ENCODE data around the gene TXNDC5.

DNA sequence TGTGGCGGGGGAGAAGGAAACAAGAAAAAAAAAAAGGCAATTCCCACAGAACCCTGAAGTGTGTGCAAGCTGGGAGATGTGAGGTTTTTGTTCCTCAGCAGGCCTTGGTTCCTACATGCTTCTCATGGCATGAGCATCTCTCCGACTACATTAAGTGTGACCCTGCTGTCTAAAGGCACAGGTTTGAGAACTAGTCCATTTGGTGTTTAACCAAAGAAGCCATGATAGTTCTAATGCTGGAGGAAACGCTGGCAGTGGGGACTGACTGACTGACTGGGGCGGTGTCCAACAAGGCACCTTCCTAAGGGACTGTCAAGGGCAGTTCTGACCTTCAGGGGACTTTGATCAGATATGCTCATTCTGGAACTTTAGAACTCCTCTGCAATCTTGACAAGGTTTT, 3.8 kb downstream of the TXNDC5 start:
- TF ChIP-seq, protein P1, sequence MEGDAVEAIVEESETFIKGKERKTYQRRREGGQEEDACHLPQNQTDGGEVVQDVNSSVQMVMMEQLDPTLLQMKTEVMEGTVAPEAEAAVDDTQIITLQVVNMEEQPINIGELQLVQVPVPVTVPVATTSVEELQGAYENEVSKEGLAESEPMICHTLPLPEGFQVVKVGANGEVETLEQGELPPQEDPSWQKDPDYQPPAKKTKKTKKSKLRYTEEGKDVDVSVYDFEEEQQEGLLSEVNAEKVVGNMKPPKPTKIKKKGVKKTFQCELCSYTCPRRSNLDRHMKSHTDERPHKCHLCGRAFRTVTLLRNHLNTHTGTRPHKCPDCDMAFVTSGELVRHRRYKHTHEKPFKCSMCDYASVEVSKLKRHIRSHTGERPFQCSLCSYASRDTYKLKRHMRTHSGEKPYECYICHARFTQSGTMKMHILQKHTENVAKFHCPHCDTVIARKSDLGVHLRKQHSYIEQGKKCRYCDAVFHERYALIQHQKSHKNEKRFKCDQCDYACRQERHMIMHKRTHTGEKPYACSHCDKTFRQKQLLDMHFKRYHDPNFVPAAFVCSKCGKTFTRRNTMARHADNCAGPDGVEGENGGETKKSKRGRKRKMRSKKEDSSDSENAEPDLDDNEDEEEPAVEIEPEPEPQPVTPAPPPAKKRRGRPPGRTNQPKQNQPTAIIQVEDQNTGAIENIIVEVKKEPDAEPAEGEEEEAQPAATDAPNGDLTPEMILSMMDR (IDR thresholded peaks at IDR 0.05; ENCODE audit: insufficient read depth, low read length), result no peak
- TF ChIP-seq POLR2AphosphoS5 (IDR thresholded peaks at IDR 0.05; ENCODE audit: low read depth), result no peak
- TF ChIP-seq, protein P2, sequence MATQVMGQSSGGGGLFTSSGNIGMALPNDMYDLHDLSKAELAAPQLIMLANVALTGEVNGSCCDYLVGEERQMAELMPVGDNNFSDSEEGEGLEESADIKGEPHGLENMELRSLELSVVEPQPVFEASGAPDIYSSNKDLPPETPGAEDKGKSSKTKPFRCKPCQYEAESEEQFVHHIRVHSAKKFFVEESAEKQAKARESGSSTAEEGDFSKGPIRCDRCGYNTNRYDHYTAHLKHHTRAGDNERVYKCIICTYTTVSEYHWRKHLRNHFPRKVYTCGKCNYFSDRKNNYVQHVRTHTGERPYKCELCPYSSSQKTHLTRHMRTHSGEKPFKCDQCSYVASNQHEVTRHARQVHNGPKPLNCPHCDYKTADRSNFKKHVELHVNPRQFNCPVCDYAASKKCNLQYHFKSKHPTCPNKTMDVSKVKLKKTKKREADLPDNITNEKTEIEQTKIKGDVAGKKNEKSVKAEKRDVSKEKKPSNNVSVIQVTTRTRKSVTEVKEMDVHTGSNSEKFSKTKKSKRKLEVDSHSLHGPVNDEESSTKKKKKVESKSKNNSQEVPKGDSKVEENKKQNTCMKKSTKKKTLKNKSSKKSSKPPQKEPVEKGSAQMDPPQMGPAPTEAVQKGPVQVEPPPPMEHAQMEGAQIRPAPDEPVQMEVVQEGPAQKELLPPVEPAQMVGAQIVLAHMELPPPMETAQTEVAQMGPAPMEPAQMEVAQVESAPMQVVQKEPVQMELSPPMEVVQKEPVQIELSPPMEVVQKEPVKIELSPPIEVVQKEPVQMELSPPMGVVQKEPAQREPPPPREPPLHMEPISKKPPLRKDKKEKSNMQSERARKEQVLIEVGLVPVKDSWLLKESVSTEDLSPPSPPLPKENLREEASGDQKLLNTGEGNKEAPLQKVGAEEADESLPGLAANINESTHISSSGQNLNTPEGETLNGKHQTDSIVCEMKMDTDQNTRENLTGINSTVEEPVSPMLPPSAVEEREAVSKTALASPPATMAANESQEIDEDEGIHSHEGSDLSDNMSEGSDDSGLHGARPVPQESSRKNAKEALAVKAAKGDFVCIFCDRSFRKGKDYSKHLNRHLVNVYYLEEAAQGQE (IDR thresholded peaks at IDR 0.05; ENCODE audit: insufficient replicate concordance, low read depth), result no peak

Data from HL-60 (cell line).